HEK293T (cell line): ENCODE data around the gene ESRRB.

Source experiments
- BHLHE40 ChIP-seq: fragments of 450-650 bp; IDR thresholded peaks from 2 replicates; pipeline ENCODE4 v1.6.1; 2016; ENCODE audit warnings: mild to moderate bottlenecking, moderate library complexity, borderline replicate concordance
- FOXK2 ChIP-seq: fragments of 450-650 bp; IDR thresholded peaks from 2 replicates; pipeline ENCODE4 v1.6.1; 2016; ENCODE audit warnings: mild to moderate bottlenecking
- FOXM1 ChIP-seq: fragments of 450-650 bp; IDR thresholded peaks from 2 replicates; pipeline ENCODE4 v1.6.1; 2017; ENCODE audit warnings: mild to moderate bottlenecking, borderline replicate concordance
- LEF1 ChIP-seq: fragments of 450-650 bp; IDR thresholded peaks from 2 replicates; pipeline ENCODE4 v1.6.1; 2017; ENCODE audit warnings: mild to moderate bottlenecking, borderline replicate concordance
- SUZ12 ChIP-seq: fragments of 450-650 bp; IDR thresholded peaks from 2 replicates; pipeline ENCODE4 v1.6.1; 2016; ENCODE audit warnings: mild to moderate bottlenecking
- TARDBP ChIP-seq: fragments of 450-650 bp; IDR thresholded peaks from 2 replicates; pipeline ENCODE4 v1.6.1; 2016
- ZNF384 ChIP-seq: fragments of 450-650 bp; IDR thresholded peaks from 2 replicates; pipeline ENCODE4 v1.6.1; 2016

DNA sequence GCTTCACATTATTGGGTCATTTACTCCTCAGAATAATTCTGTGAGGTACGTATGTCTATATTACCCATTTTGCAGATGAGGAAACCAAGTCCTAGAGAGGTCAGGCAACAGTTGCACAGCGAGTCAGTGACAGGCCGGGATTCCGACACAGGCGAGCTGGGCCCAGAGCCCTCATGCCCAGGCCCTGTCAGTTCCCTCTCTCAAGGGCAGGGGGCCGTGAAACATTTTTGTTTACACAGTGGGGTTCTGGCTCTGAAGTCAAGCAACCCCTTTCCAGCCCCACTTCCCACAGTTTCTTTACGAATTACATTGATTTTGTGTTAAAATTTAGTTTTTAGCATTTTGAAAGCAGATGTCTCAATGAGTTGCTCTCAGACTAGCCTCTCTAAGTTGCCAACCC, 46.7 kb downstream of the ESRRB start:
- TF ChIP-seq FOXK2 (no peak), BHLHE40 (no peak), ZNF384 (no peak), TARDBP (no peak), FOXM1 (no peak), LEF1 (no peak), SUZ12 (no peak)
